HCT116 (cell line): Measurements from ENCODE around the gene SDCCAG8.

Experiments
- CEBPB ChIP-seq: IDR thresholded peaks from 2 replicates; pipeline ENCODE4 v1.6.1; 2012; ENCODE audit warnings: low read depth
- ELF1 ChIP-seq: IDR thresholded peaks from 2 replicates; pipeline ENCODE4 v1.6.1; 2012; ENCODE audit warnings: low read depth, borderline replicate concordance
- EZH2 ChIP-seq: fragments of 200-600 bp; sonication (generic); IDR thresholded peaks from 2 replicates; pipeline ENCODE4 v1.6.1; 2017; ENCODE audit warnings: antibody characterized with exemption, mixed run types
- EZH2phosphoT487 ChIP-seq: fragments of 200-600 bp; IDR thresholded peaks from 2 replicates; pipeline ENCODE4 v1.6.1; 2018; ENCODE audit warnings: antibody characterized with exemption, borderline replicate concordance
- POLR2A ChIP-seq: IDR thresholded peaks from 2 replicates; pipeline ENCODE4 v1.7.0; 2011; ENCODE audit warnings: borderline replicate concordance; ENCODE audit not compliant: insufficient read depth, insufficient read length; ENCODE audit errors: extremely low read depth
- POLR2AphosphoS5 ChIP-seq: IDR thresholded peaks from 2 replicates; pipeline ENCODE4 v1.6.1; 2011; ENCODE audit warnings: mild to moderate bottlenecking, low read depth, low read length, moderate library complexity
- RAD21 ChIP-seq: IDR thresholded peaks from 2 replicates; pipeline ENCODE4 v1.6.1; 2012; ENCODE audit warnings: low read depth, mild to moderate bottlenecking
- SP1 ChIP-seq: IDR thresholded peaks from 2 replicates; pipeline ENCODE4 v1.6.1; 2012; ENCODE audit warnings: low read depth
- SRF ChIP-seq: IDR thresholded peaks from 2 replicates; pipeline ENCODE4 v1.6.1; 2012; ENCODE audit warnings: low read depth
- TCF7L2 ChIP-seq: IDR thresholded peaks from 2 replicates; pipeline ENCODE4 v1.7.0; 2011; ENCODE audit warnings: borderline replicate concordance, inconsistent platforms; ENCODE audit not compliant: insufficient read depth, insufficient read length; ENCODE audit errors: extremely low read depth
- TF ChIP-seq, protein P1 (sequence below), 3 experiments: fragments of 200-600 bp in 1 of 3; sonication (generic) in 1 of 3; IDR thresholded peaks in 2 of 3; conservative IDR thresholded peaks in 1 of 3; 2 replicates each; pipeline ENCODE4 v1.5.1; 2012 to 2017; ENCODE audit warnings: low read depth in 2 of 3, low read length in 2 of 3, antibody characterized with exemption in 1 of 3, borderline replicate concordance in 1 of 3, control low read depth in 1 of 3, mild to moderate bottlenecking in 1 of 3, mixed read lengths in 1 of 3, mixed run types in 1 of 3, moderate library complexity in 1 of 3; ENCODE audit not compliant: insufficient read depth in 1 of 3
- TF ChIP-seq, protein P2 (sequence below): IDR thresholded peaks from 2 replicates; pipeline ENCODE4 v1.6.1; 2011; ENCODE audit warnings: mild to moderate bottlenecking, low read length, moderate library complexity; ENCODE audit not compliant: insufficient replicate concordance; ENCODE audit errors: extremely low read depth
- TF ChIP-seq, protein P3 (sequence below): IDR thresholded peaks from 2 replicates; pipeline ENCODE4 v1.6.1; 2012; ENCODE audit warnings: low read depth
- TF ChIP-seq, protein P4 (sequence below): IDR thresholded peaks from 2 replicates; pipeline ENCODE4 v1.6.1; 2012

DNA sequence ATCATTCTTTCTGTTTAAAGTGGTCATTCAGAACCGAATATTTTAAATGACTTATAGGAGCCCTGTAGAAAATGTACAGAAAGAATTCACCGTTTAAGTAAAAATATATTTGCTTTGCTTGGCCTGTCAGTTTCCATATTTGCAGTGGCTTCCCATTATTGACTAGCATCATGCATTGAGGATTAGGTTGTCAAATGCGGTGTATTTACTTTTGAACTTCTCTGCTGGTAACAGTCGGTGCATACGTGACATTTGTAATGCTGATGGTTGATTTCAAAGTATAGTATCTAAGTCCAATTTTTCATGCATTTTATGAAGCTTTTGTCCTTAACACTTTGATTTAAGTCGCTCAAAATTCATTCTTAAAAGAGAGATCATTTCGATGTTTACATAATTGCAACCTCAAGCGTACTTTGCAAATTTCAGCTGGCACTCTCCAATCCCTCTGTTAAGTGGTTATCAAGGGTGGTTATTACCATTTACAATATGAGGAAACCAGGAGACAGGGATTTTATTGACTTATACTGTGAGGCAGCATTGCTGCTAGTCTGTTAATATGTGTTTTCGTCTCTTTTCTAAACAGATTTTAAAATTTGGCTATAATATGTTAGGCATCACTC is 201.6 kb downstream of the SDCCAG8 start:
- TF ChIP-seq EZH2 (no peak), POLR2A (no peak), SRF (no peak), RAD21 (no peak), POLR2AphosphoS5 (no peak), TCF7L2 (no peak), ELF1 (no peak), EZH2phosphoT487 (no peak), SP1 (no peak), CEBPB (no peak)
- TF ChIP-seq, protein P1, sequence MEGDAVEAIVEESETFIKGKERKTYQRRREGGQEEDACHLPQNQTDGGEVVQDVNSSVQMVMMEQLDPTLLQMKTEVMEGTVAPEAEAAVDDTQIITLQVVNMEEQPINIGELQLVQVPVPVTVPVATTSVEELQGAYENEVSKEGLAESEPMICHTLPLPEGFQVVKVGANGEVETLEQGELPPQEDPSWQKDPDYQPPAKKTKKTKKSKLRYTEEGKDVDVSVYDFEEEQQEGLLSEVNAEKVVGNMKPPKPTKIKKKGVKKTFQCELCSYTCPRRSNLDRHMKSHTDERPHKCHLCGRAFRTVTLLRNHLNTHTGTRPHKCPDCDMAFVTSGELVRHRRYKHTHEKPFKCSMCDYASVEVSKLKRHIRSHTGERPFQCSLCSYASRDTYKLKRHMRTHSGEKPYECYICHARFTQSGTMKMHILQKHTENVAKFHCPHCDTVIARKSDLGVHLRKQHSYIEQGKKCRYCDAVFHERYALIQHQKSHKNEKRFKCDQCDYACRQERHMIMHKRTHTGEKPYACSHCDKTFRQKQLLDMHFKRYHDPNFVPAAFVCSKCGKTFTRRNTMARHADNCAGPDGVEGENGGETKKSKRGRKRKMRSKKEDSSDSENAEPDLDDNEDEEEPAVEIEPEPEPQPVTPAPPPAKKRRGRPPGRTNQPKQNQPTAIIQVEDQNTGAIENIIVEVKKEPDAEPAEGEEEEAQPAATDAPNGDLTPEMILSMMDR (IDR thresholded peaks at IDR 0.05 in 2 of 3, conservative IDR thresholded peaks at IDR 0.05 in 1 of 3; ENCODE audit: borderline replicate concordance in 1 of 3, insufficient read depth in 1 of 3, low read depth in 2 of 3, low read length in 2 of 3): no peak
- TF ChIP-seq, protein P2, sequence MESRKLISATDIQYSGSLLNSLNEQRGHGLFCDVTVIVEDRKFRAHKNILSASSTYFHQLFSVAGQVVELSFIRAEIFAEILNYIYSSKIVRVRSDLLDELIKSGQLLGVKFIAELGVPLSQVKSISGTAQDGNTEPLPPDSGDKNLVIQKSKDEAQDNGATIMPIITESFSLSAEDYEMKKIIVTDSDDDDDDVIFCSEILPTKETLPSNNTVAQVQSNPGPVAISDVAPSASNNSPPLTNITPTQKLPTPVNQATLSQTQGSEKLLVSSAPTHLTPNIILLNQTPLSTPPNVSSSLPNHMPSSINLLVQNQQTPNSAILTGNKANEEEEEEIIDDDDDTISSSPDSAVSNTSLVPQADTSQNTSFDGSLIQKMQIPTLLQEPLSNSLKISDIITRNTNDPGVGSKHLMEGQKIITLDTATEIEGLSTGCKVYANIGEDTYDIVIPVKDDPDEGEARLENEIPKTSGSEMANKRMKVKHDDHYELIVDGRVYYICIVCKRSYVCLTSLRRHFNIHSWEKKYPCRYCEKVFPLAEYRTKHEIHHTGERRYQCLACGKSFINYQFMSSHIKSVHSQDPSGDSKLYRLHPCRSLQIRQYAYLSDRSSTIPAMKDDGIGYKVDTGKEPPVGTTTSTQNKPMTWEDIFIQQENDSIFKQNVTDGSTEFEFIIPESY: no peak
- TF ChIP-seq, protein P3, sequence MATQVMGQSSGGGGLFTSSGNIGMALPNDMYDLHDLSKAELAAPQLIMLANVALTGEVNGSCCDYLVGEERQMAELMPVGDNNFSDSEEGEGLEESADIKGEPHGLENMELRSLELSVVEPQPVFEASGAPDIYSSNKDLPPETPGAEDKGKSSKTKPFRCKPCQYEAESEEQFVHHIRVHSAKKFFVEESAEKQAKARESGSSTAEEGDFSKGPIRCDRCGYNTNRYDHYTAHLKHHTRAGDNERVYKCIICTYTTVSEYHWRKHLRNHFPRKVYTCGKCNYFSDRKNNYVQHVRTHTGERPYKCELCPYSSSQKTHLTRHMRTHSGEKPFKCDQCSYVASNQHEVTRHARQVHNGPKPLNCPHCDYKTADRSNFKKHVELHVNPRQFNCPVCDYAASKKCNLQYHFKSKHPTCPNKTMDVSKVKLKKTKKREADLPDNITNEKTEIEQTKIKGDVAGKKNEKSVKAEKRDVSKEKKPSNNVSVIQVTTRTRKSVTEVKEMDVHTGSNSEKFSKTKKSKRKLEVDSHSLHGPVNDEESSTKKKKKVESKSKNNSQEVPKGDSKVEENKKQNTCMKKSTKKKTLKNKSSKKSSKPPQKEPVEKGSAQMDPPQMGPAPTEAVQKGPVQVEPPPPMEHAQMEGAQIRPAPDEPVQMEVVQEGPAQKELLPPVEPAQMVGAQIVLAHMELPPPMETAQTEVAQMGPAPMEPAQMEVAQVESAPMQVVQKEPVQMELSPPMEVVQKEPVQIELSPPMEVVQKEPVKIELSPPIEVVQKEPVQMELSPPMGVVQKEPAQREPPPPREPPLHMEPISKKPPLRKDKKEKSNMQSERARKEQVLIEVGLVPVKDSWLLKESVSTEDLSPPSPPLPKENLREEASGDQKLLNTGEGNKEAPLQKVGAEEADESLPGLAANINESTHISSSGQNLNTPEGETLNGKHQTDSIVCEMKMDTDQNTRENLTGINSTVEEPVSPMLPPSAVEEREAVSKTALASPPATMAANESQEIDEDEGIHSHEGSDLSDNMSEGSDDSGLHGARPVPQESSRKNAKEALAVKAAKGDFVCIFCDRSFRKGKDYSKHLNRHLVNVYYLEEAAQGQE: no peak
- TF ChIP-seq, protein P4, sequence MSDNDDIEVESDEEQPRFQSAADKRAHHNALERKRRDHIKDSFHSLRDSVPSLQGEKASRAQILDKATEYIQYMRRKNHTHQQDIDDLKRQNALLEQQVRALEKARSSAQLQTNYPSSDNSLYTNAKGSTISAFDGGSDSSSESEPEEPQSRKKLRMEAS: no peak
